B cell (primary cell): ENCODE results near the gene FYCO1. TPM values are rescaled to one million over a fixed set of nuclear protein-coding genes. Genes with fewer than 3 reads are reported as not detected.

Experiments
- ATAC-seq: fragments of 200-7000 bp; cut with Tn5 transposase; one replicate; pipeline ENCODE4 v1.10.0; 2021; ENCODE audit warnings: low read depth, mild to moderate bottlenecking, moderate number of reproducible peaks, moderate library complexity
- CTCF ChIA-PET: fragments of 350-600 bp; sonication (Branson Sonifier 250); formaldehyde crosslinking; loops from one replicate; lab custom pipeline; 2021; ENCODE audit warnings: antibody characterized with exemption, inconsistent platforms; lab: Charles Lee
- POLR2A ChIA-PET: fragments of 350-600 bp; sonication (Branson Sonifier 250); formaldehyde crosslinking; loops from one replicate; lab custom pipeline; 2021; ENCODE audit warnings: antibody characterized with exemption; lab: Charles Lee
- DNase-seq: peaks from one replicate; pipeline ENCODE4 v3.0.0; 2013
- H2AFZ ChIP-seq: 2 replicates; pipeline ENCODE4 v1.6.1; 2012; ENCODE audit warnings: mild to moderate bottlenecking, low read depth, low read length; ENCODE audit not compliant: insufficient read depth, poor library complexity, severe bottlenecking
- H3K27ac ChIP-seq, 2 donors: 1 replicate in 1 of 2; 2 replicates in 1 of 2; pipeline ENCODE4 v1.5.1; 2012 to 2013; ENCODE audit warnings: low read length in 2 of 2, mild to moderate bottlenecking in 2 of 2, moderate library complexity in 1 of 2
- H3K27me3 ChIP-seq, 4 experiments: fragments of 200-600 bp in 1 of 4; sonication (generic) in 1 of 4; replicated peaks in 1 of 4; 1 replicate in 2 of 4; 2 replicates in 2 of 4; pipeline versions ENCODE4 v1.6.1 to v1.7.0; 2013 to 2016; ENCODE audit warnings: low read length in 3 of 4, mild to moderate bottlenecking in 2 of 4, mixed read lengths in 1 of 4, moderate library complexity in 1 of 4; ENCODE audit not compliant: insufficient read depth in 4 of 4, control insufficient read depth in 3 of 4; ENCODE audit errors: control extremely low read depth in 1 of 4
- H3K36me3 ChIP-seq, 2 experiments: replicated peaks in 1 of 2; 1 replicate in 1 of 2; 2 replicates in 1 of 2; pipeline versions ENCODE4 v1.6.1 to v1.7.1; 2013; ENCODE audit warnings: low read length in 1 of 2; ENCODE audit not compliant: insufficient read depth in 2 of 2, control insufficient read depth in 1 of 2; ENCODE audit errors: control extremely low read depth in 1 of 2, extremely low read depth in 1 of 2
- H3K4me1 ChIP-seq, 2 donors: fragments of 200-600 bp in 1 of 2; sonication (generic) in 1 of 2; 1 replicate in 1 of 2; 2 replicates in 1 of 2; pipeline versions ENCODE4 v1.5.1 to v1.6.1; 2013 to 2017; ENCODE audit warnings: low read length in 2 of 2; ENCODE audit not compliant: control insufficient read depth in 2 of 2, insufficient read depth in 2 of 2
- H3K4me2 ChIP-seq: replicated peaks from 2 replicates; pipeline ENCODE3; 2012; ENCODE audit warnings: mild to moderate bottlenecking, low read depth, low read length; ENCODE audit not compliant: poor library complexity, severe bottlenecking
- H3K4me3 ChIP-seq, 5 experiments: fragments of 200-600 bp in 1 of 5; sonication (generic) in 1 of 5; 1 replicate in 3 of 5; 2 replicates in 2 of 5; pipeline versions ENCODE4 v1.5.1 to v1.7.0; 2011 to 2016; ENCODE audit warnings: low read length in 4 of 5, mild to moderate bottlenecking in 4 of 5, low read depth in 2 of 5, control low read depth in 1 of 5, moderate library complexity in 1 of 5; ENCODE audit not compliant: insufficient read depth in 1 of 5; ENCODE audit errors: control extremely low read depth in 1 of 5, extremely low read depth in 1 of 5
- H3K79me2 ChIP-seq: fragments of 200-600 bp; sonication (generic); one replicate; pipeline ENCODE4 v1.6.0; 2016; ENCODE audit warnings: low read length; ENCODE audit not compliant: control insufficient read depth, insufficient read depth
- H3K9ac ChIP-seq: fragments of 200-600 bp; sonication (generic); 2 replicates; pipeline ENCODE4 v1.6.1; 2017; ENCODE audit warnings: mild to moderate bottlenecking, low read length, moderate library complexity
- H3K9me3 ChIP-seq, 3 donors: one replicate each; pipeline versions ENCODE4 v1.6.1 to v1.7.1; 2013; ENCODE audit warnings: low read length in 2 of 3; ENCODE audit not compliant: control insufficient read depth in 2 of 3, insufficient read depth in 1 of 3; ENCODE audit errors: control extremely low read depth in 1 of 3
- H4K20me1 ChIP-seq: 2 replicates; pipeline ENCODE4 v1.6.0; 2012; ENCODE audit warnings: mild to moderate bottlenecking, low read length; ENCODE audit not compliant: insufficient read depth, control insufficient read depth, poor library complexity, severe bottlenecking
- H3K27ac Mint-ChIP-seq: one replicate; pipeline ENCODE4 v1.8.0; 2021; ENCODE audit warnings: mixed read lengths
- H3K27me3 Mint-ChIP-seq: one replicate; pipeline ENCODE4 v1.8.0; 2021; ENCODE audit warnings: mixed read lengths
- H3K4me1 Mint-ChIP-seq: one replicate; pipeline ENCODE4 v1.8.0; 2021; ENCODE audit warnings: mixed read lengths
- H3K4me3 Mint-ChIP-seq: one replicate; pipeline ENCODE4 v1.8.0; 2021; ENCODE audit warnings: mixed read lengths
- H3K9me3 Mint-ChIP-seq: one replicate; pipeline ENCODE4 v1.8.0; 2022; ENCODE audit warnings: mixed read lengths; ENCODE audit not compliant: insufficient read depth
- EZH2 ChIP-seq: IDR thresholded peaks from 2 replicates; pipeline ENCODE4 v1.6.1; 2012; ENCODE audit warnings: borderline replicate concordance, low read depth, mild to moderate bottlenecking, moderate library complexity, low read length; ENCODE audit not compliant: insufficient read depth, poor library complexity, severe bottlenecking
- WGBS: methylation state at CpG from one replicate; pipeline ENCODE4 v1.1.5; 2013; ENCODE audit warnings: missing lambda C conversion rate; ENCODE audit not compliant: insufficient coverage; 5-methylcytosine and 5-hydroxymethylcytosine counted together
- intact Hi-C: fragments of 100-400 bp; cut with micrococcal nuclease; formaldehyde crosslinking; loops from one replicate; pipeline ENCODE4 v1.10.0; 2022
- polyA plus RNA-seq: library from polyadenylated mRNA; depleted of rRNA; stranded (reverse); fragments of >200 nt; gene quantifications from 2 replicates; pipeline ENCODE4 v1.2.3, GENCODE V29; 2012
- total RNA-seq, 2 donors: library from RNA; stranded (reverse); fragments of 120-200 nt in 1 of 2; gene quantifications; 1 replicate in 1 of 2; 2 replicates in 1 of 2; pipeline versions ENCODE4 v1.2.3 to v1.2.4, GENCODE V29; 2013 to 2022
- TF ChIP-seq, protein P1 (sequence below): fragments of 200-600 bp; IDR thresholded peaks from one replicate; pipeline ENCODE4 v1.8.0; 2022; ENCODE audit warnings: antibody characterized with exemption, mild to moderate bottlenecking

FYCO1 gene
- total and polyA plus RNA-seq, 2 donors (not counting 1 experiment from before 2014, with no cell fraction given), result 5.4 to 16.7 TPM

DNA sequence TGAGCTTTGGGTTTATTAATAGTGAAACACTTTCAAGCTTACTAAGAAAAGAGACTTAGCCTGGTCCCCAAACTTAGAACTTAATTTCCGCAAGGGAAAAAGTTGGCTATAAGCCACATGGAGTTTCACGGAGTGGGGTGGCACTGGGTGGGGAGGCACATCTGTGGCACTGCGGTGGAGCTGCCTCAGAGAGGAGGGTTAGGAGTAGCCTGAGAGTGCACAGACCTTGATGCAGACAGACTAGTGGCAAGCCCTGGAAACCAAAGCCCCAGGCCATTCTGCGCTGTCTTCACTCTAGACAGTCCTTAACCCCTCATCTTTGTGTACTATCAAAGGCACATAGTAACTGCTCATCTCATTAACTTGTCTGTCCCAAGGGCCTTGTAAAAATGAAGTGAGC lies 30.4 kb downstream of the FYCO1 start:
- Histone ChIP-seq H2AFZ (no peak overlapping the region), H3K27me3 (no peaks in the 10 kb centered on the region), H3K79me2 (no peaks in the 10 kb centered on the region), H3K4me2 (no peak overlapping the region), H3K27ac (no peak overlapping the region), H3K4me1 (no peaks in the 10 kb centered on the region), H4K20me1 (no peaks in the 10 kb centered on the region), H3K36me3 (peaks cover 5 to 97% of the 10 kb centered on the region in 2 experiments), H3K9ac (no peak overlapping the region), H3K9me3 (no peaks in the 10 kb centered on the region), H3K4me3 (no peak overlapping the region)
- H3K27ac Mint-ChIP-seq, result no peak overlapping the region
- H3K4me1 Mint-ChIP-seq, result peaks cover 2% of the 10 kb centered on the region
- no peaks in the 10 kb centered on the region for H3K9me3 Mint-ChIP-seq
- ATAC-seq, result no peak
- TF ChIP-seq EZH2, result no peak
- TF ChIP-seq, protein P1, sequence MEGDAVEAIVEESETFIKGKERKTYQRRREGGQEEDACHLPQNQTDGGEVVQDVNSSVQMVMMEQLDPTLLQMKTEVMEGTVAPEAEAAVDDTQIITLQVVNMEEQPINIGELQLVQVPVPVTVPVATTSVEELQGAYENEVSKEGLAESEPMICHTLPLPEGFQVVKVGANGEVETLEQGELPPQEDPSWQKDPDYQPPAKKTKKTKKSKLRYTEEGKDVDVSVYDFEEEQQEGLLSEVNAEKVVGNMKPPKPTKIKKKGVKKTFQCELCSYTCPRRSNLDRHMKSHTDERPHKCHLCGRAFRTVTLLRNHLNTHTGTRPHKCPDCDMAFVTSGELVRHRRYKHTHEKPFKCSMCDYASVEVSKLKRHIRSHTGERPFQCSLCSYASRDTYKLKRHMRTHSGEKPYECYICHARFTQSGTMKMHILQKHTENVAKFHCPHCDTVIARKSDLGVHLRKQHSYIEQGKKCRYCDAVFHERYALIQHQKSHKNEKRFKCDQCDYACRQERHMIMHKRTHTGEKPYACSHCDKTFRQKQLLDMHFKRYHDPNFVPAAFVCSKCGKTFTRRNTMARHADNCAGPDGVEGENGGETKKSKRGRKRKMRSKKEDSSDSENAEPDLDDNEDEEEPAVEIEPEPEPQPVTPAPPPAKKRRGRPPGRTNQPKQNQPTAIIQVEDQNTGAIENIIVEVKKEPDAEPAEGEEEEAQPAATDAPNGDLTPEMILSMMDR, result no peak
- no peak for DNase-seq
- intact Hi-C loops, result no loop called here
- H3K27me3 Mint-ChIP-seq, result no peaks in the 10 kb centered on the region
- 82% methylated on average over 4 of the region's 4 CpGs for WGBS
- H3K4me3 Mint-ChIP-seq, result no peak overlapping the region
- ChIA-PET POLR2A (no interaction called here), CTCF (interaction anchor here (0.8 to 2.4 kb wide), 3 partner anchors 26 to 403 kb away, joined by 3 to 9 read pairs (median 4); no protein-coding TSS in a partner anchor)

- no peaks in the 10 kb centered on the region for H4K20me1 ChIP-seq
- DNase-seq (no peak), ATAC-seq (no peak)
- no peaks in the 10 kb centered on the region for H3K79me2 ChIP-seq
- no peaks in the 10 kb centered on the region for H3K9me3 ChIP-seq
- POLR2A ChIA-PET, result no interaction called here
- H3K4me3 ChIP-seq, result no peak overlapping the region
- no peaks in the 10 kb centered on the region for H3K27me3 Mint-ChIP-seq
- TF ChIP-seq, protein P1, result no peak
- TF ChIP-seq EZH2, result no peak
- intact Hi-C loops, result no loop called here
- H3K27ac ChIP-seq, result no peak overlapping the region
- CTCF ChIA-PET, result interaction anchor here (1.0 to 1.2 kb wide), 2 partner anchors 25 to 114 kb away, joined by 3 to 4 read pairs; no protein-coding TSS in a partner anchor
- peaks cover 2% of the 10 kb centered on the region for H3K4me1 Mint-ChIP-seq
- H3K4me1 ChIP-seq, result no peaks in the 10 kb centered on the region
- WGBS, result 64% methylated on average over 8 of the region's 8 CpGs
- H3K36me3 ChIP-seq, result peaks cover 5 to 98% of the 10 kb centered on the region in 2 experiments
- H2AFZ ChIP-seq, result no peak overlapping the region
- H3K4me2 ChIP-seq, result no peak overlapping the region
- no peak overlapping the region for H3K9ac ChIP-seq
- no peak overlapping the region for H3K4me3 Mint-ChIP-seq
- H3K27me3 ChIP-seq, result no peaks in the 10 kb centered on the region
- H3K27ac Mint-ChIP-seq, result no peak overlapping the region
- H3K9me3 Mint-ChIP-seq, result no peaks in the 10 kb centered on the region
Measured at GRCh38 chr3:45964139-45964538, 31.5 kb downstream of the FYCO1 start.
